Panc1 (cell line): ENCODE results near the gene NGF. TPM values are rescaled to one million over a fixed set of nuclear protein-coding genes. Genes with fewer than 3 reads are reported as not detected.

Experiments
- ATAC-seq: fragments of 200-7000 bp; cut with Tn5 transposase; 2 replicates; pipeline ENCODE4 v1.9.1; 2020; ENCODE audit warnings: mild to moderate bottlenecking, moderate library complexity
- BruUV-seq: library from RNA; stranded (reverse); fragments of 400-500 nt; replicated peaks from 2 replicates; lab custom pipeline; 2021; lab: Mats Ljungman, UMichigan
- CTCF ChIA-PET: fragments of 300-600 bp; sonication (Branson Sonifier 250); formaldehyde crosslinking; loops from one replicate; lab custom pipeline; 2022; ENCODE audit warnings: antibody characterized with exemption; lab: Charles Lee
- POLR2A ChIA-PET: fragments of 300-600 bp; sonication (Branson Sonifier 250); formaldehyde crosslinking; loops from one replicate; lab custom pipeline; 2022; ENCODE audit warnings: antibody characterized with exemption; lab: Charles Lee
- DNase-seq: peaks from one replicate; pipeline ENCODE4 v3.0.0-alpha.2; 2010; ENCODE audit warnings: low read depth, low spot score
- H3K27ac ChIP-seq: 2 replicates; pipeline ENCODE4 v1.5.1; 2011; ENCODE audit warnings: mild to moderate bottlenecking, low read length, inconsistent platforms
- H3K27me3 ChIP-seq: fragments of 200-500 bp; sonication (Bioruptor generic); 2 replicates; pipeline ENCODE4 v1.6.0; 2014; ENCODE audit warnings: low read length, inconsistent platforms; ENCODE audit not compliant: control insufficient read depth, insufficient read depth
- H3K36me3 ChIP-seq: fragments of 200-500 bp; sonication (Bioruptor generic); 2 replicates; pipeline ENCODE4 v1.5.1; 2014; ENCODE audit warnings: inconsistent platforms, mild to moderate bottlenecking, low read length, moderate library complexity; ENCODE audit not compliant: control insufficient read depth, insufficient read depth
- H3K4me1 ChIP-seq: 2 replicates; pipeline ENCODE4 v1.5.1; 2011; ENCODE audit warnings: inconsistent platforms, mild to moderate bottlenecking, low read length, moderate library complexity; ENCODE audit not compliant: control insufficient read depth, insufficient read depth
- H3K4me3 ChIP-seq, 2 experiments: 2 replicates each; pipeline ENCODE4 v1.5.1; 2011 to 2012; ENCODE audit warnings: low read depth in 2 of 2, low read length in 2 of 2, mild to moderate bottlenecking in 2 of 2, inconsistent platforms in 1 of 2, moderate library complexity in 1 of 2
- H3K9me3 ChIP-seq: fragments of 200-500 bp; sonication (Bioruptor generic); 2 replicates; pipeline ENCODE4 v1.5.1; 2014; ENCODE audit warnings: low read depth, mild to moderate bottlenecking, inconsistent platforms, low read length, moderate library complexity; ENCODE audit not compliant: control insufficient read depth, insufficient read depth
- POLR2AphosphoS5 ChIP-seq: IDR thresholded peaks from 2 replicates; pipeline ENCODE4 v1.6.1; 2012; ENCODE audit warnings: mild to moderate bottlenecking, low read depth, low read length, moderate library complexity
- REST ChIP-seq, 2 experiments: IDR thresholded peaks; 2 replicates each; pipeline ENCODE4 v1.6.1; 2011 to 2012; ENCODE audit warnings: low read depth in 2 of 2, control low read depth in 1 of 2, low read length in 1 of 2, mild to moderate bottlenecking in 1 of 2, moderate library complexity in 1 of 2; ENCODE audit not compliant: insufficient read depth in 1 of 2
- SIN3A ChIP-seq: IDR thresholded peaks from 2 replicates; pipeline ENCODE4 v1.6.1; 2012; ENCODE audit warnings: low read depth, mild to moderate bottlenecking, low read length, moderate library complexity, borderline replicate concordance; ENCODE audit not compliant: insufficient read depth
- TCF7L2 ChIP-seq: IDR thresholded peaks from 2 replicates; pipeline ENCODE4 v1.6.1; 2011; ENCODE audit warnings: mild to moderate bottlenecking, low read depth, low read length, inconsistent platforms
- in situ Hi-C: cut with HindIII; loops from 2 replicates; pipeline ENCODE4 v1.10.0; 2016; ENCODE audit warnings: low sequenced_read_pairs, low pct_unique_long_range_greater_than_20kb
- intact Hi-C: fragments of 100-400 bp; cut with micrococcal nuclease; formaldehyde crosslinking; loops from one replicate; pipeline ENCODE4 v1.10.0; 2022; ENCODE audit not compliant: unreplicated experiment
- total RNA-seq: library from RNA; stranded (reverse); gene quantifications from one replicate; pipeline ENCODE4 v1.2.1, GENCODE V29; 2021; ENCODE audit not compliant: unreplicated experiment
- TF ChIP-seq, protein P1 (sequence below): fragments of 450-650 bp; IDR thresholded peaks from 2 replicates; pipeline ENCODE4 v1.5.1; 2017; ENCODE audit warnings: mild to moderate bottlenecking

Gene NGF
- total RNA-seq, 1 experiment from 2014 or later, result not detected

DNA sequence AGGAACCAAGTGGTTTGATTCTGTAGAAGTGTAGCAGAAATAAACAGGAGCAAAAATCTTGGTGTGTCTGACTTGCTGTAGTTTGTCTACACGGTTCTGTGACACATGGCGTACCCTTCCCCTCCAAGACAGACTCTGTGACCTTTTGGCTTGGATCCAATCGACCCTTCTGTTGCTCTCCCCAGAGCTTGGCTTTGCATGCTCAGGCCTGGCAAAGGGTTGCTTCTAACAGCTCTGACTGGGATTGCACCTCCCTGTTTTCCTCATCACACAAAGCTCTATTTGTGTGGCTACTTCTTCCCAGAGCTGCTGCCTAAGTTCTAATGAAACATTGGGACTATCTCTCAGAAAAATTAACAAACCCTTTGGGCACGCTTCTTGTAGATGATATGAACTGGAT is 24.0 kb downstream of the NGF start:
- ATAC-seq, result no peak
- no peak overlapping the region for H3K4me3 ChIP-seq

DNA sequence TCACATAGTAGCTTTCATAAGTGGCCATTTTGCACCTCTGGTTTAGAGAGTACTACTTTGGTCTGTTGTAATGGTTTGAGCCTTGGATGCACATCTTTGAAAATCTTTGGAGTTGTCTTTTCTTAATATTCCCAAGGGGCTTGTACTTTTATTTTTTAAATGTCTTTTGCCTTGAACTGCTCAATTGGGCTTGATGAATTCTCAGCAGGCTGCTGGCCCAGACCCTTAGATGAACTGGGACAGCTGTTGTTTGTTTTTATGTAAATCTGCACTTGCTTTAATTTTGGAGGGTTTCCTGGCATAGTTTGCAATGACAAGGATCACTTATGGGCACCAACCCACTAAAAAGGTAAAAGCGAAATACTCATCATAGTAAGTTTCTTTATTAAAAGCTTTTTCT is 24.9 kb downstream of the NGF start:
- in situ Hi-C loops, result no loop called here

More for the DNA sequence above, 24.0 kb downstream of the NGF start:
- CTCF ChIA-PET, result no interaction called here
- DNase-seq, result no peak
- H3K4me1 ChIP-seq, result no peaks in the 10 kb centered on the region
- no peaks in the 10 kb centered on the region for H3K27me3 ChIP-seq
- no TSS peak for BruUV-seq
- POLR2A ChIA-PET, result no interaction called here
- no peak overlapping the region for H3K27ac ChIP-seq
- no peaks in the 10 kb centered on the region for H3K9me3 ChIP-seq
- no peaks in the 10 kb centered on the region for H3K36me3 ChIP-seq
- in situ Hi-C loops, result no loop called here
- TF ChIP-seq SIN3A, result no peak
- no peak for TF ChIP-seq REST (IDR thresholded peaks at IDR 0.05; ENCODE audit: insufficient read depth in 1 of 2, low read depth in 2 of 2, low read length in 1 of 2)
- TF ChIP-seq TCF7L2, result no peak
- TF ChIP-seq, protein P1, sequence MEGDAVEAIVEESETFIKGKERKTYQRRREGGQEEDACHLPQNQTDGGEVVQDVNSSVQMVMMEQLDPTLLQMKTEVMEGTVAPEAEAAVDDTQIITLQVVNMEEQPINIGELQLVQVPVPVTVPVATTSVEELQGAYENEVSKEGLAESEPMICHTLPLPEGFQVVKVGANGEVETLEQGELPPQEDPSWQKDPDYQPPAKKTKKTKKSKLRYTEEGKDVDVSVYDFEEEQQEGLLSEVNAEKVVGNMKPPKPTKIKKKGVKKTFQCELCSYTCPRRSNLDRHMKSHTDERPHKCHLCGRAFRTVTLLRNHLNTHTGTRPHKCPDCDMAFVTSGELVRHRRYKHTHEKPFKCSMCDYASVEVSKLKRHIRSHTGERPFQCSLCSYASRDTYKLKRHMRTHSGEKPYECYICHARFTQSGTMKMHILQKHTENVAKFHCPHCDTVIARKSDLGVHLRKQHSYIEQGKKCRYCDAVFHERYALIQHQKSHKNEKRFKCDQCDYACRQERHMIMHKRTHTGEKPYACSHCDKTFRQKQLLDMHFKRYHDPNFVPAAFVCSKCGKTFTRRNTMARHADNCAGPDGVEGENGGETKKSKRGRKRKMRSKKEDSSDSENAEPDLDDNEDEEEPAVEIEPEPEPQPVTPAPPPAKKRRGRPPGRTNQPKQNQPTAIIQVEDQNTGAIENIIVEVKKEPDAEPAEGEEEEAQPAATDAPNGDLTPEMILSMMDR, result no peak
- no peak for TF ChIP-seq POLR2AphosphoS5
- intact Hi-C loops, result no loop called here

More for the DNA sequence above, 24.9 kb downstream of the NGF start:
- ATAC-seq (no peak), DNase-seq (no peak)
- ChIA-PET CTCF (no interaction called here), POLR2A (no interaction called here)
- intact Hi-C loops, result no loop called here
- H3K4me1 ChIP-seq, result no peaks in the 10 kb centered on the region
- H3K4me3 ChIP-seq, result no peak overlapping the region
- no peaks in the 10 kb centered on the region for H3K36me3 ChIP-seq
- TF ChIP-seq SIN3A (no peak), REST (IDR thresholded peaks at IDR 0.05; ENCODE audit: insufficient read depth in 1 of 2, low read depth in 2 of 2, low read length in 1 of 2) (no peak), TCF7L2 (no peak)
- TF ChIP-seq, protein P1, result no peak
- no TSS peak for BruUV-seq
- no peaks in the 10 kb centered on the region for H3K27me3 ChIP-seq
- H3K27ac ChIP-seq, result no peak overlapping the region
- H3K9me3 ChIP-seq, result no peaks in the 10 kb centered on the region
